ENCODE measurements around the gene ALDH2.

DNA sequence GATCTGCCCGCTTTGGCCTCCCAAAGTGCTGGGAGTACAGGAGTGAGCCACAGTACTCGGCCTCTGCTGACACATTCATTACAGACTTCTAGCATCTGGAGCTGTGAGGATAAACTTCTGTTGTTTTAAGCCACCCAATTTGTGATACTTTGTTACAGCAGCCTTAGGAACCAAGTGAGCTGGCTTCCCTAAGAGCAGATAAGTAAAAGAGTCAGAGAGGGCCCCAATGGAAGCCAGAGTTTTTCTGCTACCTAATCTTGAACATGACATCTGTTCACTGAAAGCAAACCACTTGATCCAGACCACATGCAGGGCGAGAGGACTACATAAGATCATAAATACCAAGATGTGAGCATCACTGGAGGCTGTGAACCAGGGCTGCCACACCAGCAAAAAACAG, 71.6 kb downstream of the ALDH2 start:
- no peak for TF ChIP-seq SMARCC2 (IDR thresholded peaks at IDR 0.05; ENCODE audit: low read depth)
- TF ChIP-seq, protein P1, sequence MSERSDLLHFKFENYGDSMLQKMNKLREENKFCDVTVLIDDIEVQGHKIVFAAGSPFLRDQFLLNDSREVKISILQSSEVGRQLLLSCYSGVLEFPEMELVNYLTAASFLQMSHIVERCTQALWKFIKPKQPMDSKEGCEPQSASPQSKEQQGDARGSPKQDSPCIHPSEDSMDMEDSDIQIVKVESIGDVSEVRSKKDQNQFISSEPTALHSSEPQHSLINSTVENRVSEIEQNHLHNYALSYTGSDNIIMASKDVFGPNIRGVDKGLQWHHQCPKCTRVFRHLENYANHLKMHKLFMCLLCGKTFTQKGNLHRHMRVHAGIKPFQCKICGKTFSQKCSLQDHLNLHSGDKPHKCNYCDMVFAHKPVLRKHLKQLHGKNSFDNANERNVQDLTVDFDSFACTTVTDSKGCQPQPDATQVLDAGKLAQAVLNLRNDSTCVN (CRISPR knock-in tag; IDR thresholded peaks at IDR 0.05): no peak
- TF ChIP-seq OTX1 (CRISPR knock-in tag; IDR thresholded peaks at IDR 0.05): no peak
- no peak for TF ChIP-seq ZNF431 (CRISPR knock-in tag; IDR thresholded peaks at IDR 0.05)
- TF ChIP-seq POLR2A (conservative IDR thresholded peaks at IDR 0.05): no peak
- TF ChIP-seq ZNF143 (CRISPR knock-in tag; IDR thresholded peaks at IDR 0.05): no peak
- TF ChIP-seq, protein P2, sequence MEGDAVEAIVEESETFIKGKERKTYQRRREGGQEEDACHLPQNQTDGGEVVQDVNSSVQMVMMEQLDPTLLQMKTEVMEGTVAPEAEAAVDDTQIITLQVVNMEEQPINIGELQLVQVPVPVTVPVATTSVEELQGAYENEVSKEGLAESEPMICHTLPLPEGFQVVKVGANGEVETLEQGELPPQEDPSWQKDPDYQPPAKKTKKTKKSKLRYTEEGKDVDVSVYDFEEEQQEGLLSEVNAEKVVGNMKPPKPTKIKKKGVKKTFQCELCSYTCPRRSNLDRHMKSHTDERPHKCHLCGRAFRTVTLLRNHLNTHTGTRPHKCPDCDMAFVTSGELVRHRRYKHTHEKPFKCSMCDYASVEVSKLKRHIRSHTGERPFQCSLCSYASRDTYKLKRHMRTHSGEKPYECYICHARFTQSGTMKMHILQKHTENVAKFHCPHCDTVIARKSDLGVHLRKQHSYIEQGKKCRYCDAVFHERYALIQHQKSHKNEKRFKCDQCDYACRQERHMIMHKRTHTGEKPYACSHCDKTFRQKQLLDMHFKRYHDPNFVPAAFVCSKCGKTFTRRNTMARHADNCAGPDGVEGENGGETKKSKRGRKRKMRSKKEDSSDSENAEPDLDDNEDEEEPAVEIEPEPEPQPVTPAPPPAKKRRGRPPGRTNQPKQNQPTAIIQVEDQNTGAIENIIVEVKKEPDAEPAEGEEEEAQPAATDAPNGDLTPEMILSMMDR (IDR thresholded peaks at IDR 0.05 in 2 of 3, conservative IDR thresholded peaks at IDR 0.05 in 1 of 3; ENCODE audit: insufficient read depth in 2 of 3, low read depth in 1 of 3, low read length in 3 of 3): no peak
- TF ChIP-seq FOXP4 (CRISPR knock-in tag; IDR thresholded peaks at IDR 0.05; ENCODE audit: borderline replicate concordance): no peak
- TF ChIP-seq FOXK2 (conservative IDR thresholded peaks at IDR 0.05 in 1 of 2, IDR thresholded peaks at IDR 0.05 in 1 of 2; ENCODE audit: low read depth in 2 of 2): no peak
- TF ChIP-seq ZNF224 (CRISPR knock-in tag; IDR thresholded peaks at IDR 0.05): no peak
- no peak for TF ChIP-seq GTF2F1 (IDR thresholded peaks at IDR 0.05; ENCODE audit: low read depth, low read length)
- peak; percentile 78 for TF ChIP-seq POLR2AphosphoS5 (IDR thresholded peaks at IDR 0.05; ENCODE audit: control insufficient read depth, insufficient read depth, low read depth, low read length)

Measured in K562 (cell line).